Stomach (tissue), 9 donors: ENCODE data around the gene RPRML. TPM values are rescaled to one million over a fixed set of nuclear protein-coding genes. Genes with fewer than 3 reads are reported as not detected.
A peak's percentile ranks its signal among the peaks of the same experiment; 100 is the strongest.

ENCODE experiments used
- DNase-seq, 2 donors: peaks; one replicate each; pipeline versions ENCODE4 v3.0.0 to v3.0.0-alpha.2; 2013 to 2019
- H3K27ac ChIP-seq, 5 donors: fragments of 200-600 bp in 4 of 5; sonication (generic) in 4 of 5; one replicate each; pipeline ENCODE4 v1.5.1; 2013 to 2019; ENCODE audit warnings: mild to moderate bottlenecking in 1 of 5, moderate library complexity in 1 of 5
- H3K27me3 ChIP-seq, 3 donors: fragments of 200-600 bp; sonication (generic); one replicate each; pipeline ENCODE4 v1.5.1; 2017 to 2019; ENCODE audit warnings: mixed run types in 1 of 3
- H3K36me3 ChIP-seq, 4 donors: fragments of 200-600 bp; sonication (generic); 1 replicate in 3 of 4; 2 replicates in 1 of 4; pipeline ENCODE4 v1.5.1; 2016 to 2019
- H3K4me1 ChIP-seq, 4 donors: fragments of 200-600 bp; sonication (generic); one replicate each; pipeline ENCODE4 v1.5.1; 2016 to 2019
- H3K4me3 ChIP-seq, 4 donors: fragments of 200-600 bp; sonication (generic) in 3 of 4; one replicate each; pipeline ENCODE4 v1.5.1; 2016 to 2019; ENCODE audit warnings: mild to moderate bottlenecking in 1 of 4
- H3K9me3 ChIP-seq, 4 donors: fragments of 200-600 bp; sonication (generic); one replicate each; pipeline ENCODE4 v1.5.1; 2016 to 2019
- EP300 ChIP-seq: sonication (generic); formaldehyde crosslinking; IDR thresholded peaks from one replicate; pipeline ENCODE4 v1.6.1; 2017; ENCODE audit warnings: antibody characterized with exemption
- POLR2A ChIP-seq, 4 donors: fragments of 450-650 bp; IDR thresholded peaks; one replicate each; pipeline ENCODE4 v1.6.1; 2016; ENCODE audit warnings: antibody characterized with exemption in 4 of 4, control low read depth in 2 of 4, mild to moderate bottlenecking in 1 of 4, moderate library complexity in 1 of 4
- POLR2AphosphoS5 ChIP-seq, 3 donors: sonication (generic); formaldehyde crosslinking; IDR thresholded peaks; one replicate each; pipeline ENCODE4 v1.6.1; 2016; ENCODE audit warnings: antibody characterized with exemption in 3 of 3
- whole genome bisulfite sequencing, 5 donors: extraction: QIAGEN DNeasy Blood & Tissue Kit in 3 of 5; methylation state at CpG; one replicate each; pipeline versions ENCODE4 v1.1.5 to v1.1.7; 2013 to 2018; 5-methylcytosine and 5-hydroxymethylcytosine counted together
- intact Hi-C: fragments of 100-400 bp; cut with DNase I; formaldehyde crosslinking; loops from one replicate; pipeline ENCODE4 v1.15.1; 2023; ENCODE audit warnings: low total_unique reads
- polyA plus RNA-seq, 3 donors: library from polyadenylated mRNA; stranded (reverse); fragments of 200-250 nt; gene quantifications; one replicate each; pipeline ENCODE4 v1.2.3, GENCODE V29; 2013
- total RNA-seq, 5 donors: library from RNA; depleted of rRNA; stranded (reverse); fragments of >200 nt; gene quantifications; one replicate each; pipeline versions ENCODE4 v1.1.0 to v1.2.3, GENCODE V29; 2014 to 2016
- TF ChIP-seq, protein P1 (sequence below), 7 experiments: fragments of 450-650 bp in 4 of 7; fragments of 200-600 bp in 3 of 7; sonication (generic) in 3 of 7; IDR thresholded peaks; one replicate each; pipeline ENCODE4 v1.5.1; 2016 to 2019; ENCODE audit warnings: antibody characterized with exemption in 7 of 7, control low read depth in 2 of 7, mild to moderate bottlenecking in 1 of 7
- donor health status: healthy with polysubstance abuse.
- donor health status: Bipolar disorder and iron deficiency.
- donor health status: healthy.

RPRML gene
- total and polyA plus RNA-seq, 8 donors: 0.37 to 2.4 (median 0.40) TPM; not detected in 5

- 14 to 24% (median 17%) methylated on average over 33 to 36 of the region's 36 CpGs for WGBS, 5 donors
- no peaks in the 10 kb centered on the region for H3K9me3 ChIP-seq
- intact Hi-C loops: no loop called here
- H3K27ac ChIP-seq: no peak overlapping the region
- H3K4me1 ChIP-seq: peaks cover 19 to 24% (median 23%) of the 10 kb centered on the region in 4 donors
- H3K36me3 ChIP-seq: no peaks in the 10 kb centered on the region
- peaks cover 4 to 65% (median 35%) of the 10 kb centered on the region in 3 donors for H3K27me3 ChIP-seq
- peak overlapping the region; percentile 49 to 79 (median 60) for H3K4me3 ChIP-seq
- no peak for DNase-seq
- no peak for TF ChIP-seq POLR2A (IDR thresholded peaks at IDR 0.05)
These were observed 1.1 kb downstream of the RPRML start for GRCh38 chr17:46977750-46978488.

DNA sequence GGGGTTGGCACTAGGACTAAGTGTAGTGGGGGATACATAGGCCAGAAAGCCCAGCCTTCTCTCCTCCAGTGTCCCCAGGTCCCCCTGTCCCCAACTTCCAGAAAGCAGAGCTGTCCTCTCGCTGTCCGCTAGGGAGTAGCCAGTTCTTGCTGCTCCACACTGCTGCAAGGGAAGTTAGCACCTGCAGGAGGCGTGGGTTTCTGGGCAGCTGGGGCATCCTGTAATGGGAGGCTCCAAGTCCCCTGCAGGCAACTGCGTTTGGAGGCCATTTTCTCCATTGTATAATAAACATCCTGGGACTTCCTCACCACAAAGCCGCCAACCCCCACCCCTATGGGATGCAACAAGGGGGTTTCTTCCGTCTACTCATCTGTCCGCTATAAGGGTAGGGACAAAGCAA lies 1.7 kb downstream of the RPRML start:
- peak; percentile 39 to 82 for DNase-seq
- Histone ChIP-seq H3K27me3 (peaks cover 4 to 65% (median 35%) of the 10 kb centered on the region in 3 donors), H3K27ac (no peak overlapping the region), H3K4me1 (peaks cover 19 to 27% (median 24%) of the 10 kb centered on the region in 4 donors), H3K36me3 (no peaks in the 10 kb centered on the region), H3K9me3 (no peaks in the 10 kb centered on the region), H3K4me3 (no peak overlapping the region)
- intact Hi-C loops: no loop called here
- no peak for TF ChIP-seq EP300
- no peak for TF ChIP-seq POLR2AphosphoS5 (IDR thresholded peaks at IDR 0.05)
- TF ChIP-seq, protein P1, sequence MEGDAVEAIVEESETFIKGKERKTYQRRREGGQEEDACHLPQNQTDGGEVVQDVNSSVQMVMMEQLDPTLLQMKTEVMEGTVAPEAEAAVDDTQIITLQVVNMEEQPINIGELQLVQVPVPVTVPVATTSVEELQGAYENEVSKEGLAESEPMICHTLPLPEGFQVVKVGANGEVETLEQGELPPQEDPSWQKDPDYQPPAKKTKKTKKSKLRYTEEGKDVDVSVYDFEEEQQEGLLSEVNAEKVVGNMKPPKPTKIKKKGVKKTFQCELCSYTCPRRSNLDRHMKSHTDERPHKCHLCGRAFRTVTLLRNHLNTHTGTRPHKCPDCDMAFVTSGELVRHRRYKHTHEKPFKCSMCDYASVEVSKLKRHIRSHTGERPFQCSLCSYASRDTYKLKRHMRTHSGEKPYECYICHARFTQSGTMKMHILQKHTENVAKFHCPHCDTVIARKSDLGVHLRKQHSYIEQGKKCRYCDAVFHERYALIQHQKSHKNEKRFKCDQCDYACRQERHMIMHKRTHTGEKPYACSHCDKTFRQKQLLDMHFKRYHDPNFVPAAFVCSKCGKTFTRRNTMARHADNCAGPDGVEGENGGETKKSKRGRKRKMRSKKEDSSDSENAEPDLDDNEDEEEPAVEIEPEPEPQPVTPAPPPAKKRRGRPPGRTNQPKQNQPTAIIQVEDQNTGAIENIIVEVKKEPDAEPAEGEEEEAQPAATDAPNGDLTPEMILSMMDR (IDR thresholded peaks at IDR 0.05): peak in 1 of 7 experiments; percentile 13
- 27 to 44% (median 41%) methylated on average over 7 of the region's 7 CpGs for WGBS, 5 donors

- Histone ChIP-seq H3K4me3 (no peak overlapping the region), H3K9me3 (no peaks in the 10 kb centered on the region), H3K4me1 (peaks cover 23 to 33% (median 28%) of the 10 kb centered on the region in 4 donors), H3K27ac (no peak overlapping the region), H3K36me3 (no peaks in the 10 kb centered on the region), H3K27me3 (peaks cover 4 to 60% (median 35%) of the 10 kb centered on the region in 3 donors)
- DNase-seq: no peak
- 64 to 70% (median 69%) methylated on average over 14 of the region's 14 CpGs for WGBS, 5 donors
- TF ChIP-seq, protein P1 (IDR thresholded peaks at IDR 0.05): no peak
- TF ChIP-seq POLR2AphosphoS5 (IDR thresholded peaks at IDR 0.05): no peak
- TF ChIP-seq EP300: no peak
- TF ChIP-seq POLR2A (IDR thresholded peaks at IDR 0.05): no peak
- intact Hi-C loops: no loop called here
These were observed 2.3 kb downstream of the RPRML start for GRCh38 chr17:46976626-46977270.

DNA sequence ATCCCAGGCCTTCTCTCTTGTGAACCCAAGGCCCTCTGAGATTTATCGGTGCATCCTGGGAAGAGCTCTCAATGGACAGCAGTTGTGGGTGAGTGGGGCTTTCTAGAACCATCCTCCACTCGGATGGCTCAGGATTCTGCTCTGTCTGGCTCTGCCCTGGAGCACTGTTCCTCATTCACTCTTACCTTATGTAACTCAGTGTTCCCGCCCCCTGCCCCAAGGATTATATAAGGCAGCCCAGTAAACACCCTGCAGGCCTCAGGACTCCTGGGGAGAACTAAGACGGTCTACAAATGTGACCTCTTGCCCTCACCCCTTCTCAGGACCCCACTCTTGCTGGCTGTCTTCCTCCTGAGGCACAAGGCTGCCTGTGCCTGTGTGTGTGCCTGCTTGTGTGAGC lies 3.8 kb downstream of the RPRML start:
- intact Hi-C loops: no loop called here
- DNase-seq: no peak
- WGBS, 5 donors: 76 to 90% (median 80%) methylated on average over 3 to 4 of the region's 4 CpGs
- H3K27me3 ChIP-seq: peaks cover 4 to 45% (median 35%) of the 10 kb centered on the region in 3 donors
- TF ChIP-seq, protein P1 (IDR thresholded peaks at IDR 0.05): no peak
- no peak for TF ChIP-seq POLR2A (IDR thresholded peaks at IDR 0.05)
- TF ChIP-seq EP300: no peak
- no peak for TF ChIP-seq POLR2AphosphoS5 (IDR thresholded peaks at IDR 0.05)
- H3K27ac ChIP-seq: no peak overlapping the region
- H3K9me3 ChIP-seq: no peaks in the 10 kb centered on the region
- H3K36me3 ChIP-seq: no peaks in the 10 kb centered on the region
- H3K4me3 ChIP-seq: no peak overlapping the region
- peaks cover 23 to 34% (median 28%) of the 10 kb centered on the region in 4 donors for H3K4me1 ChIP-seq
